Choroid plexus epithelial cell (primary cell): Measurements from ENCODE around the gene TMPRSS11E.

Source experiments
- DNase-seq: peaks from one replicate; pipeline ENCODE4 v3.0.0-alpha.2; 2010; ENCODE audit warnings: low read depth
- H3K4me3 ChIP-seq: 2 replicates; pipeline ENCODE4 v1.5.1; 2011; ENCODE audit warnings: low read depth, mild to moderate bottlenecking, control low read depth, low read length, moderate library complexity
- CTCF ChIP-seq: conservative IDR thresholded peaks from 2 replicates; pipeline ENCODE4 v1.5.1; 2011; ENCODE audit warnings: low read depth, mild to moderate bottlenecking, control low read depth, inconsistent platforms, low read length, moderate library complexity

The TMPRSS11E gene

DNA sequence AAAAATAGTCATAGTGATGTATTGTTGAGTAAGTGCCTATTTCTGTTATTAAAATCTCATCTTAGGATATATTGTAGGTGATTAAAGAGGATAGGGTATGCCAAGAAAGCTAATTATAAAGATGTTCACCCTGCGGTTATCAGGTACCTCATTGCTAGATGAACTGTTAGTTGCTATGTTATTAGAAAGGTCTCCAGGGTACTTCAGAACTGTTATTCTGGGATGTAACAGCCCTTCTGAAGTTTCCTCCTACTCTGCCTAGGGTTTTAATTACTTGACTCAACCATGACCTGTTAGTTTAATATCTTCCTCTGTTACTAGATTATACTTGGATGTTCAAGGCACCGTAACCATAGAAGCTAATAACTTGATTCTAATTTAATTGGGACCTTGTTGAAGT, 15.4 kb downstream of the TMPRSS11E start:
- no peak for TF ChIP-seq CTCF
- H3K4me3 ChIP-seq, result no peak overlapping the region
- no peak for DNase-seq

DNA sequence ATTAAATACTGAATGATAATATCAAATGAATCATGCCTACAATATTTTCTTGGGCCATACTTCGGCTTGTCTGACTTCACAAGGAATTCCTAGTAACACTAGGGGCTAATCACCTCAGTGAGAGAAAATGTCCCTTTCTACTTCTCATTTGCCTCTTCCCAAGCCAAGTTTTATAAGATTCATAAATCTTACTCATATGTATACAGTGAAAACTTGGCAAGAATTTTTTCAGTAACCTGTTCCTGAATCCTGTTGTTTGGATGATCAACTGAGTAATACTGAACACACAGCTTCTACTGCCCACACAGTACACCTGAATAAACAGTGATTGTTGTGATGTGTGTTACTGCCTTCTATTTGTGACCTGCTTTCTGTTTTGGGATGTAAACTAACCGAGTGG, 16.5 kb downstream of the TMPRSS11E start:
- H3K4me3 ChIP-seq, result no peak overlapping the region
- DNase-seq, result no peak
- no peak for TF ChIP-seq CTCF

DNA sequence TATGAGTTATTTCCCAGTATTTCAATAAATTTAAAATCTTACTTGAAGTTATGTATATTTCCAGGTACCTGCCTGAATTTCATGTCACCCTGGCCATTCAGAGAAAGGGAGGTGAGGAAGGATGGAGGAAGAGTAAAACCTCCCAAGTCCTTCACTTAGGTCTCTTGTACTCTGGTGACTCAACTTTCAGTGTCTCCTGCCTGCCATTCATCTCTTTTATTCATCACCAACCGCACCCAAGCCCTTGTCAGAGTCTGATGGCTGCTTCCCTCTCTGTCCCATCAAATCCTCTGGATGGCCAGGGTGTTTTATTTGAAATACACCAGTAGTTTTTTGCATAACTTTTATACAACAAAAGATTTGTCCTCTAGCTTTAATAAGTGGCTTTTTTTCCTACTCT, 17.8 kb downstream of the TMPRSS11E start:
- TF ChIP-seq CTCF, result no peak
- DNase-seq, result no peak
- H3K4me3 ChIP-seq, result no peak overlapping the region

DNA sequence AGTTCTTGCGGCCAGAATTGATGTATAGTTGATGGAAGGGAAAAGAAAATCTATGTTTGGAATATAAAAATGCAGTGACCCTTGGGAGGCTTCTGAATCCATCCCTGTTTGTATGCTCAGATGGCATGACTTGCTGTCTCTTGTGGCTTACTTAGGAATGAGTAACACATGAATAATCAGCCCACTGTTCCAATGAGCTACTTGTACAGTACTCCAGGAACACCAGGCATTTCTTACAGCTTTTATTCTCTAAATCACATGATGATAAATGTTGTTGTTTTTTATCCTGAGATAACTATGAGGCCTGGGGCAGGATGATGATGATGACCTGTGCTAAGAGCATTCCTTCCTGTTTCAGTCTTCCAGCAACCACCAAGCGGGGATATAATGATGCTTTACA, 18.9 kb downstream of the TMPRSS11E start:
- H3K4me3 ChIP-seq, result no peak overlapping the region
- peak; percentile 58 for DNase-seq
- no peak for TF ChIP-seq CTCF

DNA sequence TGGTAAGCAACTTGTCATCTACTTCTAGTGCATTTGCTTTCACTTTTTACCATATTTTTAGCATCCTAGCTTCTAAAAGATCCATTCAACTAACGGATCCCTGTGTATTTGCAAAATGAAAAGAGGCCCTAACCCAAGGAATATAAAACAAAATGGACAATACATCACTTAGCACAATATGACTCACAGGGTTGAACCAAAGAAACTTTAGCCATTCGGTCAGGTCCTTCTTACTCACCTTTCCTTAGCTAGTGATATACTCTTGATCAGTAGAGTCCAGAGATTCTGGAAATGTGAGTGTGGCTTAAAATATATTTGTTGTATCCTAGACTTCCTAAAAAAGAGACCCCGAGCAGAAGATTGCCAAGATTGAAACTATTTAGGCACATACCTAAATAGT, 19.5 kb downstream of the TMPRSS11E start:
- DNase-seq, result no peak
- TF ChIP-seq CTCF, result no peak
- H3K4me3 ChIP-seq, result no peak overlapping the region

- no peak for DNase-seq
- H3K4me3 ChIP-seq, result no peak overlapping the region
- TF ChIP-seq CTCF, result no peak
These were observed 22.2 kb downstream of the TMPRSS11E start for GRCh38 chr4:68469482-68469881.

DNA sequence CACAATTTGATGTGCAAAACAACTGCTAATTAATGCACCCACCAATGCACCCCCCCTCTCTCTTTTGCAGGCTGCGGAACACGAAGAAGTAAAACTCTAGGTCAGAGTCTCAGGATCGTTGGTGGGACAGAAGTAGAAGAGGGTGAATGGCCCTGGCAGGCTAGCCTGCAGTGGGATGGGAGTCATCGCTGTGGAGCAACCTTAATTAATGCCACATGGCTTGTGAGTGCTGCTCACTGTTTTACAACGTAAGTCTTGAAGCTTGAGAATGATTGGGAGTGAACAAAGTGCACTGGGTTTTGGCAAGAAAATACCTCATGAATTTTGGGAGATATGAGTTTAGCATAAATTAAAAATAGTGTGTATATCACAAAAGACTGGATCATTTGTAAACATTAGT, 28.9 kb downstream of the TMPRSS11E start:
- H3K4me3 ChIP-seq, result no peak overlapping the region
- no peak for DNase-seq
- no peak for TF ChIP-seq CTCF
